OCI-LY3 (cell line): ENCODE results near the gene TMEM100.
A peak's percentile ranks its signal among the peaks of the same experiment; 100 is the strongest.

Source experiments
- H2AFZ ChIP-seq: fragments of 200-600, 300-600 bp; shearing (Covaris generic); 2 replicates; pipeline ENCODE4 v1.6.0; 2014; ENCODE audit warnings: antibody characterized with exemption, low read depth, low read length
- H3K27ac ChIP-seq: fragments of 200-600, 300-600 bp; sonication (generic); 2 replicates; pipeline ENCODE4 v1.5.1; 2014; ENCODE audit warnings: mild to moderate bottlenecking, low read length, moderate library complexity, mixed read lengths
- H3K27me3 ChIP-seq: fragments of 200-600, 300-600 bp; sonication (generic); 2 replicates; pipeline ENCODE4 v1.6.1; 2014; ENCODE audit warnings: low read depth, low read length, mixed read lengths
- H3K36me3 ChIP-seq: fragments of 200-600, 300-600 bp; sonication (generic); replicated peaks from 2 replicates; pipeline ENCODE3; 2014; ENCODE audit warnings: low read depth, low read length, mixed read lengths
- H3K4me1 ChIP-seq: fragments of 300-600, 200-600 bp; sonication (generic); 2 replicates; pipeline ENCODE4 v1.6.1; 2014; ENCODE audit warnings: low read length, mixed read lengths
- H3K4me2 ChIP-seq: fragments of 200-600, 300-600 bp; sonication (generic); 2 replicates; pipeline ENCODE4 v1.6.1; 2014; ENCODE audit warnings: low read length, mixed read lengths
- H3K4me3 ChIP-seq: fragments of 300-600, 200-600 bp; sonication (generic); 2 replicates; pipeline ENCODE4 v1.5.1; 2014; ENCODE audit warnings: antibody characterized with exemption, mild to moderate bottlenecking, low read length, moderate library complexity
- H3K79me2 ChIP-seq: fragments of 300-600, 200-600 bp; shearing (Covaris generic); 2 replicates; pipeline ENCODE4 v1.6.1; 2014; ENCODE audit warnings: mild to moderate bottlenecking, low read length, mixed read lengths
- H3K9ac ChIP-seq: fragments of 300-600, 200-600 bp; shearing (Covaris generic); 2 replicates; pipeline ENCODE4 v1.6.0; 2014; ENCODE audit warnings: mild to moderate bottlenecking, low read length, moderate library complexity
- H3K9me3 ChIP-seq: fragments of 200-600, 300-600 bp; shearing (Covaris generic); 2 replicates; pipeline ENCODE4 v1.6.1; 2014; ENCODE audit warnings: low read length, mixed read lengths; ENCODE audit not compliant: insufficient read depth
- H4K20me1 ChIP-seq: fragments of 200-600, 300-600 bp; sonication (generic); 2 replicates; pipeline ENCODE4 v1.6.1; 2016; ENCODE audit warnings: low read length, mixed read lengths; ENCODE audit not compliant: insufficient read depth
- CTCF ChIP-seq: fragments of 200-600, 300-600 bp; sonication (generic); IDR thresholded peaks from 2 replicates; pipeline ENCODE4 v1.5.1; 2014; ENCODE audit warnings: antibody characterized with exemption, low read length, low read depth
- EZH2phosphoT487 ChIP-seq: fragments of 200-600 bp; shearing (Covaris generic); IDR thresholded peaks from 2 replicates; pipeline ENCODE4 v1.6.1; 2018; ENCODE audit warnings: antibody characterized with exemption, mixed run types, low read depth

The TMEM100 gene

GRCh38 chr17:55730808-55731207 is 8.1 kb upstream of the TMEM100 start:
- Histone ChIP-seq H3K4me2 (no peak overlapping the region), H3K4me1 (peaks cover 12% of the 10 kb centered on the region), H3K36me3 (no peaks in the 10 kb centered on the region), H3K27ac (no peak overlapping the region), H3K9ac (no peak overlapping the region), H3K4me3 (no peak overlapping the region), H3K27me3 (peaks cover 63% of the 10 kb centered on the region), H3K79me2 (no peaks in the 10 kb centered on the region), H3K9me3 (no peaks in the 10 kb centered on the region), H4K20me1 (no peaks in the 10 kb centered on the region), H2AFZ (no peak overlapping the region)
- TF ChIP-seq CTCF, result no peak
- no peak for TF ChIP-seq EZH2phosphoT487

- H4K20me1 ChIP-seq, result no peaks in the 10 kb centered on the region
- H3K27ac ChIP-seq, result no peak overlapping the region
- no peak for TF ChIP-seq EZH2phosphoT487
- no peak for TF ChIP-seq CTCF
- H3K9me3 ChIP-seq, result no peaks in the 10 kb centered on the region
- H3K9ac ChIP-seq, result no peak overlapping the region
- no peak overlapping the region for H3K4me2 ChIP-seq
- H3K4me3 ChIP-seq, result no peak overlapping the region
- no peaks in the 10 kb centered on the region for H3K36me3 ChIP-seq
- peaks cover 67% of the 10 kb centered on the region for H3K27me3 ChIP-seq
- no peaks in the 10 kb centered on the region for H3K79me2 ChIP-seq
- H3K4me1 ChIP-seq, result peaks cover 14% of the 10 kb centered on the region
- no peak overlapping the region for H2AFZ ChIP-seq
These were observed 7.7 kb upstream of the TMEM100 start for GRCh38 chr17:55730380-55730779.

- Histone ChIP-seq H3K79me2 (no peaks in the 10 kb centered on the region), H3K27me3 (peaks cover 76% of the 10 kb centered on the region), H2AFZ (no peak overlapping the region), H4K20me1 (no peaks in the 10 kb centered on the region), H3K27ac (no peak overlapping the region), H3K9me3 (no peaks in the 10 kb centered on the region), H3K4me1 (peaks cover 15% of the 10 kb centered on the region), H3K9ac (no peak overlapping the region), H3K4me2 (no peak overlapping the region), H3K4me3 (no peak overlapping the region), H3K36me3 (no peaks in the 10 kb centered on the region)
- TF ChIP-seq CTCF (no peak), EZH2phosphoT487 (no peak)
These were observed 6.8 kb upstream of the TMEM100 start for GRCh38 chr17:55729484-55729883.

- Histone ChIP-seq H3K9me3 (no peaks in the 10 kb centered on the region), H3K27ac (no peak overlapping the region), H3K79me2 (no peaks in the 10 kb centered on the region), H3K4me3 (no peak overlapping the region), H3K4me1 (peaks cover 8% of the 10 kb centered on the region), H3K36me3 (no peaks in the 10 kb centered on the region), H2AFZ (no peak overlapping the region), H3K27me3 (peaks cover 82% of the 10 kb centered on the region), H3K4me2 (peak overlapping the region; percentile 27; the same call in 1 of the 2 replicates), H4K20me1 (no peaks in the 10 kb centered on the region), H3K9ac (no peak overlapping the region)
- TF ChIP-seq CTCF (no peak), EZH2phosphoT487 (no peak)
These were observed 6.2 kb upstream of the TMEM100 start for GRCh38 chr17:55728833-55729232.
